ENCODE measurements around the gene PAOX. TPM values are rescaled to one million over a fixed set of nuclear protein-coding genes. Genes with fewer than 3 reads are reported as not detected.

PAOX gene
- total RNA-seq, 1 donor from 2014 or later: 4.6 TPM

GRCh38 chr10:133339708-133340380 lies 39.2 kb upstream of the PAOX start:
- H3K36me3 ChIP-seq: no peaks in the 10 kb centered on the region
- H3K9ac ChIP-seq: no peak overlapping the region
- DNase-seq (ENCODE audit: low spot score): no peak
- peaks cover 5% of the 10 kb centered on the region for H3K9me3 Mint-ChIP-seq
- H3K4me2 ChIP-seq: no peak overlapping the region
- H3K27ac Mint-ChIP-seq: no peak overlapping the region
- no peak overlapping the region for H2AFZ ChIP-seq (replicated peaks)
- TF ChIP-seq EZH2 (IDR thresholded peaks at IDR 0.05) (no peak), EZH2phosphoT487 (IDR thresholded peaks at IDR 0.05) (no peak), CTCF (IDR thresholded peaks at IDR 0.05) (no peak)
- H3K27ac ChIP-seq: no peak overlapping the region
- peaks cover 1% of the 10 kb centered on the region for H3K36me3 Mint-ChIP-seq
- peaks cover 4% of the 10 kb centered on the region for H3F3A ChIP-seq (ENCODE audit: low read depth)
- H3K4me1 ChIP-seq: peaks cover 10% of the 10 kb centered on the region
- H3K79me2 ChIP-seq (ENCODE audit: low read depth): no peaks in the 10 kb centered on the region
- H3K27me3 ChIP-seq: peaks cover 65% of the 10 kb centered on the region
- no peak overlapping the region for H3K4me3 Mint-ChIP-seq
- H3K4me3 ChIP-seq: no peak overlapping the region
- H3K9me3 ChIP-seq (ENCODE audit: low read depth): no peaks in the 10 kb centered on the region
- peaks cover 6% of the 10 kb centered on the region for H4K20me1 ChIP-seq (ENCODE audit: low read depth)
- peaks cover 13% of the 10 kb centered on the region for H3K27me3 Mint-ChIP-seq (ENCODE audit: insufficient read depth, low read depth)
- no peaks in the 10 kb centered on the region for H3K4me1 Mint-ChIP-seq

DNA sequence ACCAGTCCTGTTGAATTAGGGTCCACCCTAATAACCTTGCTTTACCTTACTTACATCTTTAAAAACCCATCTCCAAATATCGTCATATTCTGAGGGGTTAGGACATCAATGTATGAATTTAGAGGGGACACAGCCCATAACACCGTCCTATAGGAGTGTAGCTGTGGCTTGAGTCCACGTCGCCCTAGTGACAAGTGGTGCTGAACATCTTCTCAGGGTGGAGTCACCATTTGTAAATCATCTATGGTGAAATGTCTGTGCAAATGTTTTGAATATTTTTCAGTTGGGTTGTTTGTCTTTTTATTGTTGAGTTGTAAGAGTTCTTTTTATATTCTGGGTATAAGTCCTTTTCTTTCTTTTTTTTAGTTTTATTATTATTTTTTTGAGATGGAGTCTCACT lies 37.1 kb upstream of the PAOX start:
- H2AFZ ChIP-seq (replicated peaks): no peak overlapping the region
- no peak for DNase-seq (ENCODE audit: low spot score)
- Mint-ChIP-seq H3K9me3 (peaks cover 12% of the 10 kb centered on the region), H3K27ac (no peak overlapping the region), H3K36me3 (peaks cover 1% of the 10 kb centered on the region), H3K27me3 (ENCODE audit: insufficient read depth, low read depth) (peaks cover 14% of the 10 kb centered on the region), H3K4me1 (no peaks in the 10 kb centered on the region), H3K4me3 (no peak overlapping the region)
- no peak overlapping the region for H3K4me3 ChIP-seq
- H3K4me1 ChIP-seq: peaks cover under 1% of the 10 kb centered on the region
- no peaks in the 10 kb centered on the region for H3K9me3 ChIP-seq (ENCODE audit: low read depth)
- no peaks in the 10 kb centered on the region for H4K20me1 ChIP-seq (ENCODE audit: low read depth)
- peaks cover 44% of the 10 kb centered on the region for H3K27me3 ChIP-seq
- H3F3A ChIP-seq (ENCODE audit: low read depth): no peaks in the 10 kb centered on the region
- H3K9ac ChIP-seq: no peak overlapping the region
- H3K36me3 ChIP-seq: no peaks in the 10 kb centered on the region
- no peak overlapping the region for H3K4me2 ChIP-seq
- TF ChIP-seq EZH2phosphoT487 (IDR thresholded peaks at IDR 0.05): no peak
- no peak for TF ChIP-seq CTCF (IDR thresholded peaks at IDR 0.05)
- no peak for TF ChIP-seq EZH2 (IDR thresholded peaks at IDR 0.05)
- no peaks in the 10 kb centered on the region for H3K79me2 ChIP-seq (ENCODE audit: low read depth)
- H3K27ac ChIP-seq: no peak overlapping the region

GRCh38 chr10:133342942-133343341 lies 36.1 kb upstream of the PAOX start:
- Histone ChIP-seq H3K4me2 (no peak overlapping the region), H3K4me1 (peaks cover 5% of the 10 kb centered on the region)

More at GRCh38 chr10:133342942-133343341, 36.1 kb upstream of the PAOX start:
- Histone ChIP-seq H3K79me2 (ENCODE audit: low read depth) (no peaks in the 10 kb centered on the region), H3K27ac (no peak overlapping the region), H3K9me3 (ENCODE audit: low read depth) (no peaks in the 10 kb centered on the region), H3F3A (ENCODE audit: low read depth) (no peaks in the 10 kb centered on the region), H3K9ac (no peak overlapping the region), H3K27me3 (peaks cover 34% of the 10 kb centered on the region), H3K36me3 (no peaks in the 10 kb centered on the region), H4K20me1 (ENCODE audit: low read depth) (no peaks in the 10 kb centered on the region), H2AFZ (replicated peaks) (no peak overlapping the region), H3K4me3 (no peak overlapping the region)
- no peak overlapping the region for H3K27ac Mint-ChIP-seq
- TF ChIP-seq EZH2phosphoT487 (IDR thresholded peaks at IDR 0.05) (no peak), CTCF (IDR thresholded peaks at IDR 0.05) (no peak), EZH2 (IDR thresholded peaks at IDR 0.05) (no peak)
- DNase-seq (ENCODE audit: low spot score): no peak
- H3K27me3 Mint-ChIP-seq (ENCODE audit: insufficient read depth, low read depth): peaks cover 15% of the 10 kb centered on the region
- H3K9me3 Mint-ChIP-seq: peaks cover 12% of the 10 kb centered on the region
- no peak overlapping the region for H3K4me3 Mint-ChIP-seq
- no peaks in the 10 kb centered on the region for H3K4me1 Mint-ChIP-seq
- peaks cover 1% of the 10 kb centered on the region for H3K36me3 Mint-ChIP-seq
